ENCODE results near the gene ARL10.

ARL10 gene

DNA sequence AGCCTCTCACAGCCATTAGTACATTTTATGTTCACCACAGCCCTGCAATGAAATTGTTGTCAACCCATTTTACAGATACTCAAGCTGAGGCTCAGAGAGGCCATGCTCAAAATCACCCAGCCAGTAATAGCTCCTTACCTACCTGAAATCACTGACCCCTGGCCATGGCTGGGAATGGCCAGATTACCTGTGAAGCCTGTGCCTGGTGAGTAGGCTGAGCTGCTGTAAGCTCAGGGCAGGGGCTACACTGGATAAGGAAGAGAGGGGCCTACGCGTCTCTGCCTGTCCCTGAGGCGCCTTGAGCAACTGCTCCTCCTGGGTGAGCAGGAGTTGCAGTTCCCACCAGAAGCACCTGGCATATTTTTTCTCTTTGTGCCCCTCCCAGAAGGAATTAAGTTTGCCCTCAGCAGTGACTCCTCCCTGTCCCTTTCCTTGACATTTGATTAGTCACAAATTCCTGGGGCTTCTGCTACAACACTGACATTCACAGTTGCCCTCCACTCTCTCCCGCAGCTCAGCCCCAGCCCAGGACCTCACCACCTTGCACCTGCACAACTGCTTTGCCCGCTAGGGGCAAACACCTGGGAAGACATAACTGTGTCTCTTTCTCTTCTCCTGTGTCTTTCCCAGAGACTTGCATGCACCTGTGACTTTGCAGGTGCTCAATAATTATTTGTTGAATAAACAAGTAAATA is 45.3 kb downstream of the ARL10 start:
- DNase-seq (ENCODE audit: extremely low read depth, low read depth) = no peak
- H3K4me3 ChIP-seq (replicated peaks; ENCODE audit: low read depth, low read length) = no peak overlapping the region
- TF ChIP-seq, protein P1, sequence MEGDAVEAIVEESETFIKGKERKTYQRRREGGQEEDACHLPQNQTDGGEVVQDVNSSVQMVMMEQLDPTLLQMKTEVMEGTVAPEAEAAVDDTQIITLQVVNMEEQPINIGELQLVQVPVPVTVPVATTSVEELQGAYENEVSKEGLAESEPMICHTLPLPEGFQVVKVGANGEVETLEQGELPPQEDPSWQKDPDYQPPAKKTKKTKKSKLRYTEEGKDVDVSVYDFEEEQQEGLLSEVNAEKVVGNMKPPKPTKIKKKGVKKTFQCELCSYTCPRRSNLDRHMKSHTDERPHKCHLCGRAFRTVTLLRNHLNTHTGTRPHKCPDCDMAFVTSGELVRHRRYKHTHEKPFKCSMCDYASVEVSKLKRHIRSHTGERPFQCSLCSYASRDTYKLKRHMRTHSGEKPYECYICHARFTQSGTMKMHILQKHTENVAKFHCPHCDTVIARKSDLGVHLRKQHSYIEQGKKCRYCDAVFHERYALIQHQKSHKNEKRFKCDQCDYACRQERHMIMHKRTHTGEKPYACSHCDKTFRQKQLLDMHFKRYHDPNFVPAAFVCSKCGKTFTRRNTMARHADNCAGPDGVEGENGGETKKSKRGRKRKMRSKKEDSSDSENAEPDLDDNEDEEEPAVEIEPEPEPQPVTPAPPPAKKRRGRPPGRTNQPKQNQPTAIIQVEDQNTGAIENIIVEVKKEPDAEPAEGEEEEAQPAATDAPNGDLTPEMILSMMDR (IDR thresholded peaks at IDR 0.05; ENCODE audit: low read depth, low read length, missing control alignments) = no peak

DNA sequence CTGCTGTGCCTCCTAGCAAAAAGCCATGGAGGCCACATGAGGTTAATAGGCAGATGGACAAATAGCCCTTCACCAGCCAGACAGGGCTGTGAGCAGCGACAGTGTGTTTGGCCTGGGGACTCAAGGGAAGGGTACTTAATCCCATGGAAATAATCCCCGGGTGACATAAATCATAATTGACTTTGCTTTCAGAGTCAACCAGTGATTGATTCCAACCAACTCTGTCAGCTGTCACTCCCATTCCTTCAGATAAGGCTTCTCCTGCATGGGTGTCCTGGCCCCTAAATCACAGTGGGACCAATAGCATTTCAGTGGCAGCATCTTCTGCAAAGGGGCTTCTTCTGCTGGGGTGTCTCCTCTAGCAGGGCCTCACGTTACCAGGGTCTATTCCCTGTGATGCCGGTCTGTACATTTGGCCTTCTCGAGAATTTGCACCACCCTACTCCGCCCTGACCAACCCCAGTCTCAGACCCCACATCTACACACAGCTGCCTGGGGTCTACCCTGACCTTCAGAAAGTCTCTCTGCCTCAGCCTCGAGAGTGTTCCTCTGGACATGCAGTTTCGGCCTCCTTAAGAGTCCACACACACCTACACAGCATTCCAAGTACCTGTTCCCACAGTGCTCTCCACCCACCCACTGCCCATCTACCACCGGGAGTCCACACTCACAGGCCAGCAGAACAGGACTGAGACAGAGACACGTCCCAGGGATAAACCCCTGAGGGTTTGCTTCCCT is 47.4 kb downstream of the ARL10 start:
- TF ChIP-seq, protein P1 (IDR thresholded peaks at IDR 0.05; ENCODE audit: low read depth, low read length, missing control alignments) = no peak
- no peak for DNase-seq (ENCODE audit: extremely low read depth, low read depth)
- no peak overlapping the region for H3K4me3 ChIP-seq (replicated peaks; ENCODE audit: low read depth, low read length)

DNA sequence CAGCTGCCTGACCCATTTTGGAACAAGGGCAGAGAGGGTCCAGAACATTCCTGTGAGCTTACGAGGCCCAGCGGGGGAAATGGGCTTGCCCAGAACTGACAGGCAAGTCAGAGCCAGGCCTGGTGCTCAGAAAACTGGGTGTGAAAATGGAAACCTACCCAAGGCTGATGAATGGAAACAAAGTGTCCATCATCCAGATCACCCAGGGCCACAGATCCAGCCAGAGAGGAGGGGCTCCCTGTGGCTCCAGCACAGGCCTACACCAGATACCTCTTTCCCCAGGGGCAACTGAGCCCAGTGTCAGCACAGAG is 47.9 kb downstream of the ARL10 start:
- H3K4me3 ChIP-seq (replicated peaks; ENCODE audit: low read depth, low read length) = no peak overlapping the region
- DNase-seq (ENCODE audit: extremely low read depth, low read depth) = no peak
- TF ChIP-seq, protein P1 (IDR thresholded peaks at IDR 0.05; ENCODE audit: low read depth, low read length, missing control alignments) = no peak

DNA sequence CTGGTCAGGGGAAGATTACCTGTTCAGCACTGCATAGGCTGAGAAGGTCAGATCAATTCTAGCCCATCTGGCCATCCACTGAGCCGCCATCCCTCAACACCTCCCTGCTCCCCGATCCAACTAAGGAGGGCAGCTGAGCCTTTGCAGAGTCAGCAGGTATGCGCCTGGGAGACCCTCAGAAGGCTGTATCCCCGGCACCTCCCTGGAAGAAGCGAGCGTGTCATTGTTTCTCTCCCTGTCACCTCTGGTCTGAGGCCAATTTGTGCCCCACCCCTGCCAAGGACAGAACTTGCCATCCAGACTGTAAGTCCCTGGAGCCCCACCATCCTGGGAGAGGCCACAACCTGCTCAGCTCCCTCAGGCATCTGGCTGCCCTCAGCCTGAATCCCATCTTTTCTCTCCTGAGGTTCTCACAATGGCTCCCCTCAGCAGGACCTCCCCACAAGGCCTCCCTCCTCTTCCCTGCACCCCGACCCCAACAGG is 48.5 kb downstream of the ARL10 start:
- TF ChIP-seq, protein P1 (IDR thresholded peaks at IDR 0.05; ENCODE audit: low read depth, low read length, missing control alignments) = no peak
- DNase-seq (ENCODE audit: extremely low read depth, low read depth) = no peak
- H3K4me3 ChIP-seq (replicated peaks; ENCODE audit: low read depth, low read length) = no peak overlapping the region

DNA sequence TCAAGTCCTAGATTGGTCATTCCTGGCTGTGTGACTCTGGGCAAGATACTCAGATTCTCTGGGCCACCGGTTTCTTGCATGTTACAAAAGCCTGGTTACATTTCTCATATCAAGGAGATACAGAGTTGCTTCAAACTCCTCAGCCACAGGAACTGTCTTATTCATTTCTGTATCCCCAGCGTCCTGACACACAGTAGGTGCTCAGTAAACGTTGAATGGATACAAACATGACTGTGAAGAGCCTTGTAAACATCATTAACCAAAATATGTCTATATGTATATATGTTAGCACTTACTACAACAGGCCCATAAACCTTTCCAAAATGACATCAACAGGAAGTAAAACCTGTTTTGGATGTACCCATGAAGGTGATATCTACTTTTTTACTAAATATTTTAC is 49.4 kb downstream of the ARL10 start:
- H3K4me3 ChIP-seq (replicated peaks; ENCODE audit: low read depth, low read length) = peak overlapping the region; percentile 80
- TF ChIP-seq, protein P1 (IDR thresholded peaks at IDR 0.05; ENCODE audit: low read depth, low read length, missing control alignments) = no peak
- DNase-seq (ENCODE audit: extremely low read depth, low read depth) = no peak

DNA sequence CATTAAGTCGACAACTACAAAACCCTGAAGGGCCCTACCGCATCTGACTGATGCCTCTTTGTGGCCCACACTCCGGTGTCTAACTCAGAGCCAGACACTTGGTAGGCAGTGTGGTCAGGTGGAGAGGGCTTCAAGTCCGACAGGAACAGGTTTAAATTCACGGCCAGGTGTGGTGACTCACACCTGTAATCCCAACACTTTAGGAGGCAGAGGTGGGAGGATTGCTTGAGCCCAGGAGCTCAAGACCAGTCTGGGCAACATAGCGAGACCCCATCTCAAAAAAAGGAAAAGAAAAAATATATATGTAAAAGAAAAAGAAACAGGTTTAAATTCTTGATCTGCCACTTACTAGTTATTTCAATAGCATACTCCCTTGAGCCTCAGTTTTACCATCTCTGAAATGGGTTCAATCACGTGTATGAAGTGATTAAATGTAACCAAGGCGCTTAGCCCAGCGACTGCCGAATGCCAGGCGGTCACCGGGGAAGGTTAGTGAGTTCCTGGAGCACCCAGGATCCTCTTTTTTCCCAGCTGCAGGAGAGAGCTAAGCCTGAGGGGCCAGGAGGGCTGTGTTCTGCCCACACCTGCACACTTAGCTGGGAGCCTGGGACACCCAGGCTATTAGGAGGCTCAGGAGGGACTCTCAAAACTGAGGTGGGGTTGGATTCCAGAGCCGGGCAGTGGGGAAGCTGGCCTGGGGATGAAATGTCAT is 50.1 kb downstream of the ARL10 start:
- no peak for DNase-seq (ENCODE audit: extremely low read depth, low read depth)
- TF ChIP-seq, protein P1 (IDR thresholded peaks at IDR 0.05; ENCODE audit: low read depth, low read length, missing control alignments) = no peak

More for the DNA sequence above, 50.1 kb downstream of the ARL10 start:
- H3K4me3 ChIP-seq (replicated peaks; ENCODE audit: low read depth, low read length) = peak overlapping the region; percentile 80
